Stimulated activated CD4-positive, alpha-beta T cell treated with anti-CD3 and anti-CD28 coated beads, Interleukin-2, amount 100 ng/mL, for 4 hours (primary cell): ENCODE data around the gene ZIM2.

Experiments
- DNase-seq: peaks from one replicate; pipeline ENCODE4 v3.0.0-alpha.2; 2020; ENCODE audit warnings: low read depth

Gene ZIM2

DNA sequence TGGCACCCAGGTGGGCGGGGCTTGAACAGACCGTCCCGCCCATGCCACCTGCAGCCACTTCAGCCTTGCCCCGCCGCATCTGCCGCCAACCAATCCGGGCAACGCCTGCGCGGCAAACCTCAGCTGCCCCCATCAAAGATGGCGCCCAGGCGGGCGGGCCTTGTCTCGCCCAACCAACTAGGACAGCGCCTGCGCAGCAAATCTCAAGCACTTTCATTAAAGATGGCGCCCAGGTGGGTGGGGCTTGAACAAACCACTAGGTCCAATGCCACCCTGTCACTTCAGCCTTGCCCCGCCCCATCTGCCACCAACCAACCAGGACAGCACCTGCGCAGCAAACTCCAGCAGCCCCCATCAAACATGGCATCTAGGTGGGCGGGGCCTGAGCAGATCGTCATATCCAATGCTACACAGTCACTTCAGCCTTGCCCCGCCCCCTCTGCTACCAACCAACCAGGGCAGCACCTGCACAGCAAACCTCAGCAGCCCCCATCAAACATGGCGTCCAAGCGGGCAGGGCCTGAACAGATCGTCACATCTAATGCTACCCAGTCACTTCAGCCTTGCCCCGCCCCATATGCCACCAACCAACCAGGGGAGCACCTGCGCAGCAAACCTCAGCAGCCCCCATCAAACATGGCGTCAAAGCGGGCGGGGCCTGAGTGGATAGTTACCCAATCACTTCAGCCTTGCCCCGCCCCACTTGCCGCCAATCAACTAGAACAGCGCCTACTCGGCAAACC is 1.4 kb downstream of the ZIM2 start:
- no peak for DNase-seq

GRCh38 chr19:56838024-56838908 is 2.3 kb downstream of the ZIM2 start:
- DNase-seq = no peak

DNA sequence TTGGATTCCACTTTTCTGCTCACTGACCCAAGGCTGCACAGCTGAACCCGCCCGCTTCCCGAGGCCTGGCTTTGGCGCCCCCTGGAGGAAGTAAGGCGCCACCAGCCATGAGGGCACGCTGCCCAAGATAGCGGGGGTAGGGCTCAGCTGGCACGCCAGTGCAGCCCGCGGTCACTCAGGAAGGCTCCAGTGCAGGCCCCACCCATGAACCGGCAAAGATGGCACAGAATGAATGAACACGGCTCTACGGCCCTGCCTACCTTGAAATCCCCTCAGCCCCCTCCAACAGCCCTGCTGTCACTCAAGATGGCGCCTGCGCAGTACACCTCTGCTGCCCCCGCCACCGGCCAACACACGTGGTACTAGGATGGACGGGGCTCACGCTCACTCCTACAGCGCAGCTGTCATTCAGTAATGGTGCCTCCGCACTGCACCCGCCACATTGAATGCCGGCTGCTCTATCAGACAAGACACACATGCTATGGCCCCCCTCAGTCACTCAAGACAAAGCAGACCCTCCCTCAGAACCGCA is 3.0 kb downstream of the ZIM2 start:
- DNase-seq = no peak

GRCh38 chr19:56837004-56837403 is 3.5 kb downstream of the ZIM2 start:
- DNase-seq = no peak

DNA sequence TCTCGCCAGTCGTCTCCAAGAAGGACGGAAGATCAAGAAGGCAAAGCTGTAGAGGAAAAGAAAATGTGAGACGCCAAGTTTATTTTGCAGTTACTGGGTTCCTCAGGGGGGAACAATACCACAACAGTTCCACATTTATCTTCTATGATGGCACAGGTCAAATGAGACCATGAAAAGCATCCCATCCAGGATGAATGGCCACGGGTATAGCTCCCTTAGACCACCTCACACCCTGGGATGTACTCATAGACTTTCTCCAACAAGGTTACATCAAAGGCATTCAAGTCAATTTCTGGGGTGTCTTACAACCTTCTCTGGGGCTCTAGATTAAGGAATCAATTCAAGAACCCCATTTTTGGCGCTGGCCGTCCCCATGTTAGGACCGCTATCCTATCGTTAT is 4.5 kb downstream of the ZIM2 start:
- no peak for DNase-seq

GRCh38 chr19:56835401-56835800 is 5.1 kb downstream of the ZIM2 start:
- DNase-seq = no peak

DNA sequence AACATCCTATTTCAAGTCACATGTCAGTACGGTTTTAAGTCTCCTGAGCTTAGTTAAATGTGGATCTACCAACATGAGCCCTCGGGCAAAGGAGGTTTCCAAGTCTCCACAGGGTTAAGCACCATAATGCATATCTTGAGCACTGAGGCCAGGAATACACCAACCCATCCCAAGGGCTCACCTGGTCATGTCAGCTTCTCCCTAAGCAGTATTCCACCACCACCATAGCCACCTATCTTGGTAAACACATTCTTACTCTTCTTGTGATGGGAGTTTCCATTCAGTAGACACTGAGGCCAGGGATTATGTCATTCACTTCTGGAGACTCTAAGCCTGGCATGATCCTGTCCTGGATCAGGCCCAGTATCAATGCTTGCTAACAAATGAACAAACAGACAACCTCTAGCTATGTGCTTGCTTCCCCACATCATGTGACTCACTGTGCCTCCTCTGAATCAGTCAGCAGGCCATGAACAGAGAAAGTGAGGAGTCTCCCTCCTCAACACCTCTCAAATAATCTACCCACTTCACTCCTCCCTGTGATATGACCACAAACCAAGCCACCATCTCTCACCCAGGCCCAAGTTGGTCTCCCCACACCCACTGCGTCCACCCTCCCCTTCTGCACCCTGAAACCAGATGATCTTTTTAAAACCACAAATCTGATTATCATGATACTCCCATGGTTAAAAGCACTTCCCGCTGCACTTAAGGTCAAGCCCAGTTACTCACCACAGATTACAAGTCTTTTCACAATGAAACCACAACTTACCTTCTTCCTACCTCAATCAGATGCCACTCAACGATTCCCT is 5.8 kb downstream of the ZIM2 start:
- no peak for DNase-seq

- no peak for DNase-seq
Measured at GRCh38 chr19:56832352-56832928, 8.1 kb downstream of the ZIM2 start.

- no peak for DNase-seq
Measured at GRCh38 chr19:56831255-56831654, 9.3 kb downstream of the ZIM2 start.

GRCh38 chr19:56829596-56829995 is 10.9 kb downstream of the ZIM2 start:
- no peak for DNase-seq

DNA sequence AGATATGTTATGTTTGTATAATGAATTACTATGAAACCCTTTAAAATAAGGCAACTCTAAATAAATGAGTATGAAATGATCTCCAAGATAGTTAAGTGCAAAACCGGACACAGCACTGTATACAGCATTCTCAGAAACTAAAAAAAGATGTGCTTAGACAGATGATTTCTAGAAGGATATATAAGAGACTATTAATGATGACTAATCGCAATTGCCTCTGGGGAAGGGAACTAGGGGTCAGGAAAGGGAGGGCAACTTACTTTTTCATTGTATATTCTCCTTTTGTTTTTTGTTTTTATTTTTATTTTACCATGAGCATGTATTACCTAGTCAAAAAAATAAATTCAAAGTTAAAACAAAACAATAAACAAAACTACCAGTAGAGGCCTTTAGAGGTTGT is 12.8 kb downstream of the ZIM2 start:
- no peak for DNase-seq

GRCh38 chr19:56823956-56824355 is 16.6 kb downstream of the ZIM2 start:
- DNase-seq = no peak

DNA sequence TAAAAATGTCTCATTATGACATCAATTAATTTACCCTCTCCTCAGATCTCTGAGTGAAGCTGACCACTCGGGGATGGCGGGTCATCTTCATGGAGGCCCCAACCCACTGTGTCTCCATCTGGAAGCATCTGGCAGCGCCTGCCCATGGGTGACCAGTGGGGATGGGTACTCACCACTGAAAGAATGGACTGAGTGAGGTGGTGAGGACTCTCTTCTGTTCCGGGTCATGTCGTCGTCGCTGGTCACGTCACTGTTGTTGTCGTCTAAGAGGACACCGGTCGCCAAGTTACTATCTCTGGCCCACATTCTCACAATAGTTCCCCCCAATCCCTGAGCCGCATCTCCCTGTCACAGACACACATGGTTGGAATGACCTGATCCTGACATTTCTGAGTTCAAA is 17.1 kb downstream of the ZIM2 start:
- DNase-seq = no peak

GRCh38 chr19:56822755-56823154 is 17.8 kb downstream of the ZIM2 start:
- DNase-seq = no peak

DNA sequence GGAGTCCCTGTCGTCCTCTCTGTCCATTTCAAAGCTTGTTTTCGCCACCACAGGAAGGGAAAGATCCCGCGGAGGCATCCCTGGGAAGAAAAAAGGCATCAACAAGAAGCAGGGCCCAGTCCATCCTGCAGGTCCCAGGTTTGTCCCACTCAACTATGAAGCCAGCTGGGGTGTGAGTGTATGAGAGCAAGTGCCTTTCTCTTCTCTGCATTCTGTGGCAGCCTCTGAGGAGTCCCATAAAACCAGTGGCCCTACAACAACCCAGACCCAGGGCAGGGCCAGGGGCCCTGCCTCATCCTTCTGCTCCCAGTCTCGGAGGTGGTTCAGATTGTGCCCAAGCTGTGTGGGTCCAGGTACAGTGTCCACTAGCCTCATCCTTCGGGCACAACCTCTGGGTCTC is 18.9 kb downstream of the ZIM2 start:
- DNase-seq = no peak

- DNase-seq = no peak
Measured at GRCh38 chr19:56821209-56821608, 19.3 kb downstream of the ZIM2 start.

DNA sequence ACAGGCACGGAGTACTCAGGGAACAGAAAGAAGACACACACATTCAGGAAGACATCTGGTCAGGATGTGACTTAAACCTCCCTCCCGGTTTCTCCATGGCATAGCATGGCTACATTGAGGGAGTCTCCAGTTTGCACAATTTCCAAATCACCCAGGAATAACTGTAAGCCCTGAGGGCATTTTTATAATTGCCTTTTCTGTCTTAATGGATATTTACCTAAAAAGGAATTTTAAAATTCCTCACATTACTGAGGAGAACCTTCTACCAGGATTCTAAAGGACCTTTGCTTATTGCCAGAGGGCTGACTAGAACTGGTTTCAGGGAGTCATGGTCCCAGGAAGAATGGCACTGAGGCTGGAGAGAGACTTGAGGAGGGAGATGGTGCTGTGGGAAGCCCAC is 21.4 kb downstream of the ZIM2 start:
- no peak for DNase-seq

- DNase-seq = no peak
Measured at GRCh38 chr19:56814656-56815055, 25.9 kb downstream of the ZIM2 start.

GRCh38 chr19:56813531-56813930 is 27.0 kb downstream of the ZIM2 start:
- no peak for DNase-seq

- no peak for DNase-seq
Measured at GRCh38 chr19:56811480-56811879, 29.0 kb downstream of the ZIM2 start.

- DNase-seq = no peak
Measured at GRCh38 chr19:56810260-56810659, 30.3 kb downstream of the ZIM2 start.
